ENCODE results near the gene SLC25A45.

- TF ChIP-seq ELK1 (IDR thresholded peaks at IDR 0.05; ENCODE audit: low read depth, low read length) (no peak), HDAC2 (IDR thresholded peaks at IDR 0.05) (no peak), MAX (IDR thresholded peaks at IDR 0.05) (no peak), EP300 (IDR thresholded peaks at IDR 0.05) (no peak), CTCF (IDR thresholded peaks at IDR 0.05) (no peak), FOSB (CRISPR knock-in tag; IDR thresholded peaks at IDR 0.05) (peak; percentile 92), POLR2A (IDR thresholded peaks at IDR 0.05; ENCODE audit: low read length) (peak; percentile 73), CEBPB (IDR thresholded peaks at IDR 0.05) (no peak), SMC3 (IDR thresholded peaks at IDR 0.05) (no peak), RAD21 (conservative IDR thresholded peaks at IDR 0.05 in 1 of 2, IDR thresholded peaks at IDR 0.05 in 1 of 2) (no peak; a peak in 1 of 5 replicates), ZFP36 (IDR thresholded peaks at IDR 0.05; ENCODE audit: borderline replicate concordance, partially characterized antibody) (no peak), EHF (CRISPR knock-in tag; IDR thresholded peaks at IDR 0.05) (peak; percentile 69; the same call in 1 of the 2 replicates)
Measured at GRCh38 chr11:65418431-65418680, 35.9 kb upstream of the SLC25A45 start.

Measured in A549 (cell line).